Lung microvascular endothelial cell (primary cell): ENCODE data around the gene PXDN. TPM values are rescaled to one million over a fixed set of nuclear protein-coding genes. Genes with fewer than 3 reads are reported as not detected.
"Not testable (repeated sequence)": the region's sequence is repeated elsewhere in the genome, so short reads cannot be mapped to it uniquely, and the experiment has no call there.

Source experiments
- DNase-seq, 2 donors: peaks; one replicate each; pipeline versions ENCODE4 v3.0.0 to v3.0.0-alpha.2; 2010; ENCODE audit warnings: low read depth in 2 of 2
- total RNA-seq: library from RNA; depleted of rRNA; stranded (reverse); fragments of >200 nt; gene quantifications from 2 replicates; pipeline ENCODE4 v1.2.1, GENCODE V29; 2014

Gene PXDN
- total RNA-seq, 1 donor from 2014 or later: 140 TPM

DNA sequence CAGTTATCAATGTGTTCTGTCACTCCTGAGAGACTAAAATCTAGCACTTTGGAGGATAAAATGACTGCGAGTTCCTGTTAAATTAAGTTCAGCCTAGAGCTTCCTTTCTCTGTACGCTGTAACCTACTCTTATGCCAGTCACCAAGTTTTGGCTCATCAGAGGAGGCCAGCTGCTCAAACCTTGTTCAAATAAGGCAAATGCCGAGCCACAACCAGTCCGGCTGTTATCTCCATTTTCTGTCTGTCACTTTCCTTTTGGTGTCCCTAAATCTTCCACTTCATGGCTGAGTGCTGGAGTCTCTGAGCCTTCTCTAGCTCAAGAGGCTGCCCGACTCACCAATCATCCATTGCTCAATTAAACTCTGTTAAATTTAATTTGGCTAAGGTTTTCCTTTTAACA lies 33.5 kb upstream of the PXDN start:
- no peak for DNase-seq

DNA sequence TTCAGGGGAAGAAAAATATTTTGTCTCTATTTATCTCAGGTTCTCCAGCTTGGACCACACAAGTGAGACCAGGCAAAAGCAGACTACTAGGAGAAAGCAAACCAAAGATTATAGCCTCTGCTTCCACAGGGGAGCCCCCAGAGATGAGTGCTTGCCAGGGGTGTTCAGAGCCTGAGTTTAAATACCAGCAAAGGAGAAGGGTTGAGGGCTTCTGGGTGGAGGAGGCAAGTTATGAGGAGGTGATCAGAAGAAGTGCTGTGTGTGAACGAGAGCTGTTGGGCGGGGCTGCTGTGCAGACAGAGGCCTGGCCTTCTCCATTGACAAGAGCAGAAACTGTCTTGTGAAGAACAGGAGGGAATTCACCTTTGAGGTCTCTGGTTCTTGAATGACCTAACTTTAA lies 32.8 kb upstream of the PXDN start:
- DNase-seq: no peak

DNA sequence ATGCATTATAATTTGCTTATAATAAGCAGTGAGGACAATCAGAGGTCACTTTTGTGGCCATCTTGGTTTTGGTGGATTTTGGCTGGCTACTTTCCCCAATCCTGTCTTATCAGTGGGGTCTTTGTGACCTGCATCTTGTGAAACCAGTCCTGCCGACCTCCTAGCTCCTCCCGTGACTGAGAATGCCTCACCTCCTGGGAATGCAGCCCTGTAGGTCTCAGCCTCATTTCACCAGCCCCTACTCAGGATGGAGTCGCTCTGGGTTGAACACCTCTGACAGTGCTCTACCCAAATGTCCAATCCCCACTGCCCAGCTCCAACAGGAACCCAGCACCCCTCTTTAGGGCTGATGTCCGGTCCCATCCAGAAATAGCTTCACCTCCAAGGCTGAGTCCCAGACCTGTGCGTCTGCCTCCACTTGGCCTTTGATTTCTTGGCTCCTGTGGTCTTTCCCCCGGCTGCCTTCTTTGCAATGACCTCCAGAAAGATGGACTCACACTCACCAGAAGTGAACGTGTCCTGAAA lies 31.3 kb upstream of the PXDN start:
- no peak for DNase-seq

DNA sequence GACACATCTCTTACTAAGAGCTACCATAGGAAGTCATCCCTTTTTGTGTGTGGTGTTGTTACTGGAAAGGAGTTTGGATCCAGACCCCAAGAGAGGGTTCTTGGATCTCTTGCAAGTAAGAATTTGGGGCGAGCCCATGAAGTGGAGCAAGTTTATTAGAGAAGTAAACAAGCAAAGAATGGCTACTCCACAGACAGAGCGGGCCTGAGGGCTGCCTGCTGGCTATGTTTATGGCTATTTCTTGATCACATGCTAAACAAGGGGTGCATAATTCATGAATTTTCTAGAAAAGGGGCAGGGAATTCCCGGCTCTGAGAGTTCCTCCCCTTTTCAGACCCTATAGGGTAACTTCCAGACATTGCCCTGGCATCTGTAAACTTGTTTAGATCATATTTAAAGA lies 30.6 kb upstream of the PXDN start:
- no peak for DNase-seq

DNA sequence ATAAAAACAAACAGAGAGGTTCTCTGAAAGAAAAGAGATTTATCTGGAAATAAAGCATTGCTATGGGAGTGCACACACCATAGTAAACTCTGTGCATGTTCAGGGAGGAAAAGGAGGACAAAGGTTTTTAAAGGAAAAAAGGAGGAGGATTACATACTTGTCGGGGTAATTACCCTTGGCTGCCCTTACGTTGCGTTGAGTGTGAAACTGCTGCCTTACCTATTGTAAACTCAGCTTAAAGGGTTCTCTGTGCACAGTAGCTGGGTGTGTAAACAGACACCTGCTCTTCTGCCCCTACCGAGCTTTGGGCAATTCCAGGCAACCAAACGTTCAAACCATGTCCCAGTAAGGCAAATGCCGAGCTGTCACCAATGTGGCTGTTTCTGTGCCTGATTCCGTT lies 29.6 kb upstream of the PXDN start:
- DNase-seq: no peak

DNA sequence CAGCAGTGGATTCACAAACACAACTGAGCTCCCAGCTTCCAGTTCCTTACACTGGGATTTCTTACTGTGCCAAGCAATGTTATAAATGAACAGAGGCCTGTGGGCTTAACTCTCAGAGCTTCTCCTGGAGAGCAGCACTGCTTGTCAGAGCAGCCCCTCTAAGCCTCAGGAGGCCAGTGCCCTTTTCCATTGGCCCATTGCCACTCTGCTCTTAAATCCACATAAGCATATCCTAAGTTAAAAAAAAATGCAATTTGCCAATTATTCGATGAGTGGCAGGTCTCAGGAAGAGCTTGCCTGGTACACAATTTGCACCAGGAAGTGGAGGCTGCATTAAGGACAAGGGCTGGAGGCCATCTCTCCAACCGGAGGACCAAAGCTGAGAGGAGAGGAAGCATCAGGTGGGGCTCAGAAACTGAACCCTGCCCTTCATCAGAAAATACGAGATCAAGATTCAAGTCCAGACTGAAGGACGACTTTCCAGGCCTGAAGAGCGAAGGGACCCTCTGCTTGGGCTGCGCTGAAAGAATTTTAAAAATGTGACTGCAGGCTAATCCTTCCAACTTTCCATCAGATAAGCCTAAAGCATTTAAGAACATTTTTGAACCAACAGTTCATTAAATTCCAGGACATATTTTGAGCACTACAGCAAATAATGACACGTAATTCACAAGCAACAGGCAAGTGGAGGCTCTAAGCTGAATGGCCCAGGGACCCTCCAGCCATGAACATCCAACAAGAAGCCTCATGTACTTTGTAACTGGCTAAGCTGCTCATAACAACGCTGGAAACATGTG lies 28.4 kb upstream of the PXDN start:
- no peak for DNase-seq

DNA sequence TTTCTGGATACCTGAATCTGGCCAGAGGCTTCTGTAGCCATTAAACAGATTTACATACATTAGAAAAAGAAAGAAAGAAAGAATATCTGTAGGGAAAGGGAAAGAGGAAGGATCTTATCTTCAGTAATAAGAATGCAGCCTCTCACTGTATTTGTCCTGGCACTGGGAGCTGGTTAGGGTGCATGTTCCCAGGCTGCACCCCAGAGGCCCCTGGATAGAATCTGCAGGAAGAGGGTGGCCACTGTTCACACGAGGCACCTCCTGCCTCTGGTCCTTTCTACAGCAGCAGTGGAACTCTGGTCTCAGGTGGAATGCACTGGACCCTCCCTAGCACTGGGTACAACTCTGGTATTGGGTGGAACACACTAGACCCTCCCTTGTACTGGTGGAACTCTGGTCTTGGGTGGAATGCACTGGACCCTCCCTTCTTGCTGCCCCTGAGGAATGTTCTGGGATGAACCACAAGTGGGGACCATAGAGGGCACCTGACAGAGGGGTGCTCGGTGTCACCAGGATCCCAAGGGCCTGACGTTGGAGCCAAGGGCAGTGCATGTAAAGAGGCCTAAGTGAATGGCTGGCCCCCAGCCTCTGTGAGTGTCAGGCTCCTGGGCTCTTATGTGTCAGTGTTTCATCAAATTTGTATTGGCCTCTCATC lies 27.4 kb upstream of the PXDN start:
- no peak for DNase-seq

- no peak for DNase-seq
Observed at GRCh38 chr2:1770566-1771380, 26.5 kb upstream of the PXDN start.

- DNase-seq: peak; percentile 76 to 86
Observed at GRCh38 chr2:1769703-1770422, 25.5 kb upstream of the PXDN start.

DNA sequence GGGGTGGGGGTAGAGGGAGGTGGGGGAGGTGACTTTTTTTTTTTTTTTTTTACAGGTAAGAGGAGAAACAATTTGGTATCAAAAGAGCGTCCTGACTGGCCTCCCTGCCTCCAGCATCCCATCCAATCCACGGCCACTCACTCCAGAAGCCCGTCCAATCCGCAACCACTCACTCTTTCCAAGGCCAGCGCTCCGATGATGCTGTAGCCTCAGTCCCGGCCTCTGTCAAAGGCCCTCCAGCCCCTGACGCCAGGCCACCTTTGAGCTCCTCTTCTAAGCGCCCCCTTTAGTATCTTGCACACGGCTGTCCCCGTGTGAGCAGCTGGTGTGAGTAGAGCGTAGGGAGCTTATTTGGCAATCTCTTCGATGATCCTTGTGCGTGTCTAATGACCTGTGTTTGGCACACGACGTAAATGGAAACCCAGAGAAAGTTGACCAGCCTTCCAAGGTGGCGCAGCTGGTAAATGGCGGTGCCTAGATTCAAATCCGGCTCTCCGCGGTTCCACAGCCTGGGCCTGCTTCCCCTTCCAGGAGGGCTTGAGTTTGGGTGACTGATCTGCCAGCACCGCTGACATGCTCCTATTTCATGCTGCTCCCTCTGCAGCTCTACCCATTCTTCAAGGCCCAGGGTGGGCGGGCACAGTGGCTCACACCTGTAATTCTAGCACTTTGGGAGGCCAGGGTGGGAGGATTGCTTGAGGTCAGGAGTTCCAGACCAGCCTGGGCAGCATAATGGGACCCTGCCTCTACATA lies 23.8 kb upstream of the PXDN start:
- DNase-seq: no peak

GRCh38 chr2:1766851-1767811 lies 22.8 kb upstream of the PXDN start:
- no peak for DNase-seq

DNA sequence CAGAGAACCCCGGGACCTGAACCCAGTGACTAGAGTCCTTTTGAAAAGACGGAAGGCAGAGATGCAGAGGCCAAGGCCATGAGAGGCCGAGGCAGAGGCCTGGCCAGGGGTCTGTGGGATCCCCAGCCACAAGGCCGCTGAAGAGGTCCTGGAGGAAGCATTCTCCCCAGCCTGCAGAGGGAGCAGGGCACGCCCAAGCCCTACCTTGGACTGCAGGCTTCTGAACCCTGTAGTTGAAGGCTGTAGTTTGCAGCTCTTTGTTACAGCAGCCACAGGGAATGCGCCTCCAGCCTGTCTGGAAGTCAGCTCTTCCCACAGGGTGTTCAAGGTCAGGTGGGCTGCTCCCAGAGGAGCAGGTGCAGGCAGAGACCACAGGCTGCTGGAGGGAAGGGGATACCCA lies 22.1 kb upstream of the PXDN start:
- no peak for DNase-seq

- not testable (repeated sequence) for DNase-seq
Observed at GRCh38 chr2:1765201-1765600, 20.9 kb upstream of the PXDN start.

- no peak for DNase-seq
Observed at GRCh38 chr2:1759611-1759930, 15.3 kb upstream of the PXDN start.

GRCh38 chr2:1758774-1759610 lies 14.7 kb upstream of the PXDN start:
- DNase-seq: no peak

GRCh38 chr2:1758171-1758570 lies 13.9 kb upstream of the PXDN start:
- no peak for DNase-seq

DNA sequence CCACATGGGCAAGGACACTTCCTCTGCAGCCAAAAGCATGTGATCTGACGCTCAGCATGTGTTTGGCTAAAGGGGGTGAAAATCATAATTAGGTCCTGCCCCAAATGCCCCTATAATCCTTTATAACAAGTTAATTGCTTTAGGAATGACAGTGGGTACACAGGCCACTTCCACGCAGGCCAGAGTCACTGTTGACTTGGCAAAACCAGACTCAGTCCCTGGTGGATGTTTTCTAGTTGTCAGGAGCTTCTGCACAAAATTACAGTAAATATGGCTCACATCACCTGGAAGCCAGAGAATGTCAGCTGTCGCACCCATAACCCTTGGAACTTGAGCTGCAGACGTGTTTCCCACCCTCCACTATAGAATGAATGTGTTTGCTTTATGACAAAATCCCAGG lies 13.3 kb upstream of the PXDN start:
- no peak for DNase-seq

DNA sequence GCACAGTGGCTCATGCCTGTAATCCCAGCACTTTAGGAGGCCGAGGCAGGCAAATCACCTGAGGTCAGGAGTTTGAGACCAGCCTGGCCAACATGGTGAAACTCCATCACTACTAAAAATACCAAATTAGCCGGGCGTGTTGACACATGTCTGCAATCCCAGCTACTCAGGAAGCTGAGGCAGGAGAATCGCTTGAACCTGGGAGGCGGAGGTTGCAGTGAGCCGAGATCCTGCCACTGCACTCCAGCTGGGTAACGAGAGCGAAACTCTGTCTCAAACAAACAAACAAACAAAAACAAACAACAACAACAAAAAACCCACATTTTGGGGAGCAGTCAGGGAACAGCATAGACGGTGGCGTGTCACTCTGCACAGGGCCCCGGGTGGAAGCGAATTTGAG lies 12.8 kb upstream of the PXDN start:
- not testable (repeated sequence) for DNase-seq

DNA sequence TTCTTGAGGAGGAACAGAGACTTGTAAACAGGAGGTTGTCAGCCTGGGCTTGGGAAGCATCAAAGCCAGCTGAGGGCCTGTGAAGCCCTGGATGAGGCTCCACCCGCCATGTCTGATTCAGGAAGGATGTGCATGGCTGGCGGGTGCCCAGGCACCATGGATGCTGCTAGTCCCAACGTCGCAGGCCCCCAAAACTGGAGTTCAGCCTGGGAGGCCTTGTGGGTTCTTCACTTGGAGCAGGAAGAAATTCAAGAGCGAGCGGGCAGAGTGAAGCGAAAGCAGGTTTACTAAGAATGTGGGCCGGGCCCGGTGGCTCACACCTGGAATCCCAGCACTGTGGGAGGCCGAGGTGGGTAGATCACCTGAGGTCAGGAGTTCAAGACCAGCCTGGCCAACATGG lies 12.1 kb upstream of the PXDN start:
- DNase-seq: peak in 1 of 2 donors; percentile 26
